ENCODE data around the gene NOSTRIN.
A peak's percentile ranks its signal among the peaks of the same experiment; 100 is the strongest.

- peak in 7 of 11 experiments; percentile 17 to 47 (median 28) for TF ChIP-seq CTCF (IDR thresholded peaks at IDR 0.05 in 8 of 11, conservative IDR thresholded peaks at IDR 0.05 in 3 of 11)
- TF ChIP-seq POLR2A (IDR thresholded peaks at IDR 0.05), result no peak
These were observed 87.8 kb downstream of the NOSTRIN start, which contains the start of gene SPC25 for GRCh38 chr2:168890006-168890782.
